Endodermal cell (in vitro differentiated cells): ENCODE results near the gene GPRC6A. TPM values are rescaled to one million over a fixed set of nuclear protein-coding genes. Genes with fewer than 3 reads are reported as not detected.
A peak's percentile ranks its signal among the peaks of the same experiment; 100 is the strongest.

Experiments used
- DNase-seq: peaks from one replicate; pipeline ENCODE4 v3.0.0-alpha.2; 2017
- H3K27ac ChIP-seq: 2 replicates; pipeline ENCODE4 v1.5.1; 2013; ENCODE audit warnings: mild to moderate bottlenecking, low read depth, low read length, moderate library complexity
- H3K27me3 ChIP-seq: 2 replicates; pipeline ENCODE4 v1.6.1; 2013; ENCODE audit warnings: mild to moderate bottlenecking, low read length, moderate library complexity; ENCODE audit not compliant: insufficient read depth, control insufficient read depth, poor library complexity, severe bottlenecking
- H3K36me3 ChIP-seq: 2 replicates; pipeline ENCODE4 v1.7.0; 2013; ENCODE audit warnings: mild to moderate bottlenecking, low read length, moderate library complexity; ENCODE audit not compliant: control insufficient read depth, insufficient read depth
- H3K4me1 ChIP-seq: one replicate; pipeline ENCODE4 v1.7.0; 2013; ENCODE audit warnings: low read length; ENCODE audit not compliant: control insufficient read depth, insufficient read depth
- H3K4me3 ChIP-seq: 2 replicates; pipeline ENCODE4 v1.5.1; 2013; ENCODE audit warnings: mild to moderate bottlenecking, low read length, moderate library complexity
- H3K9ac ChIP-seq: 2 replicates; pipeline ENCODE4 v1.6.1; 2013; ENCODE audit warnings: mild to moderate bottlenecking, low read length, moderate library complexity; ENCODE audit not compliant: poor library complexity, severe bottlenecking; ENCODE audit errors: extremely low read depth
- H3K9me3 ChIP-seq: 2 replicates; pipeline ENCODE4 v1.6.1; 2013; ENCODE audit warnings: mild to moderate bottlenecking, low read length, moderate library complexity; ENCODE audit not compliant: control insufficient read depth
- H3K27ac Mint-ChIP-seq: 2 replicates; pipeline ENCODE4 v1.8.0; 2020; ENCODE audit warnings: mixed read lengths
- H3K27me3 Mint-ChIP-seq: 2 replicates; pipeline ENCODE4 v1.8.0; 2021; ENCODE audit warnings: mild to moderate bottlenecking, mixed read lengths; ENCODE audit not compliant: insufficient read depth
- H3K36me3 Mint-ChIP-seq: 2 replicates; pipeline ENCODE4 v1.8.0; 2020; ENCODE audit warnings: low read depth, mixed read lengths
- H3K4me1 Mint-ChIP-seq: 2 replicates; pipeline ENCODE4 v1.8.0; 2020; ENCODE audit warnings: mixed read lengths
- H3K4me3 Mint-ChIP-seq: 2 replicates; pipeline ENCODE4 v1.8.0; 2020; ENCODE audit warnings: mild to moderate bottlenecking, moderate library complexity, mixed read lengths
- H3K9me3 Mint-ChIP-seq: 2 replicates; pipeline ENCODE4 v1.8.0; 2020; ENCODE audit warnings: mild to moderate bottlenecking, mixed read lengths
- WGBS, 2 experiments: methylation state at CpG; one replicate each; pipeline versions ENCODE4 v1.1.5 to v1.1.7; 2013; ENCODE audit warnings: missing lambda C conversion rate in 2 of 2, mixed read lengths in 1 of 2; ENCODE audit not compliant: insufficient coverage in 1 of 2, insufficient read length in 1 of 2; 5-methylcytosine and 5-hydroxymethylcytosine counted together
- total RNA-seq, 2 donors: library from RNA; stranded (reverse); fragmentation: NEBNext Ultra II Directional in 1 of 2; extraction: Animal tissue kit (Norgen Biotek cat#: 25700) in 1 of 2; gene quantifications; 2 replicates in 1 of 2; 3 replicates in 1 of 2; pipeline ENCODE4 v1.2.1, GENCODE V29; 2021
- TF ChIP-seq, protein P1 (sequence below): fragments of 200-600 bp; sonication (generic); conservative IDR thresholded peaks from 2 replicates; pipeline ENCODE4 v1.5.0; 2021; ENCODE audit warnings: antibody characterized with exemption, mild to moderate bottlenecking

GPRC6A gene
- total RNA-seq, 2 donors from 2014 or later: not detected

DNA sequence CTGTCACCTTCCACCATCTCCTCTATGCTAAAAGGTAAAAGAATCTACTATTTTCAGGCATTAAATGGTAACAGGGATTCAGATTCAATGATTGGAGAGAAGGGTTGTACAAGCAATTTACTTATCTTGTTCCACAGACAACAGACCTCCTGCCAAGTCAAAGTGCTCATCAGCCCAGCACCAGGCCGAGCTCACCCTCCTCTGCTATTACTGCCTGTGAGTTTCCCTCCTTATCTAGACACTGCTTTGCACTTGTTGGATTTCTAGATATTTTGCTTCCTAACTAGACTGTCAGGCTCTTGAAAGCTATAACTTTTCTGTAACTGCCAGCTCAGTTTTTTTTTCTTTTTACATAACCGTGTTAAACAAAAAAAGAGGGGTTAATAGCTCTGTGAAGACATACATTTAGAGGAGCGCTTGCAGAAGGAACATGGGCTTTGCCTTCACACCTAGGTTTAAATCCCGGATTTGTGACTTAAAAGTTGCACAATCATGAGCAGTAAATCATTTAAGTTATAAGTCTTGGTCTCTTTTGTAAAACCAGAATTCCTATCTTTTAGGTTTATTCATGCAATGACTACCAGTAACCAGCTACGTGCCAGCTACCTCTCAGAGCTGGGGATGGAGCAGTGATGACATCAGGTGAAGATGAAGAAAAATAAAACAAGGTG lies 62.2 kb downstream of the GPRC6A start:
- WGBS, 2 experiments: 90 to 94% methylated on average over 4 to 5 of the region's 5 CpGs
- peaks cover 37% of the 10 kb centered on the region for H3K27me3 Mint-ChIP-seq
- H3K27ac Mint-ChIP-seq: no peak overlapping the region
- H3K36me3 ChIP-seq: no peaks in the 10 kb centered on the region
- no peaks in the 10 kb centered on the region for H3K9me3 ChIP-seq
- H3K9me3 Mint-ChIP-seq: no peaks in the 10 kb centered on the region
- H3K27ac ChIP-seq: no peak overlapping the region
- H3K4me1 ChIP-seq: no peaks in the 10 kb centered on the region
- peak overlapping the region; percentile 65 for H3K4me3 Mint-ChIP-seq
- H3K9ac ChIP-seq: no peak overlapping the region
- H3K4me3 ChIP-seq: no peak overlapping the region
- no peaks in the 10 kb centered on the region for H3K36me3 Mint-ChIP-seq
- H3K27me3 ChIP-seq: peaks cover 44% of the 10 kb centered on the region
- TF ChIP-seq, protein P1, sequence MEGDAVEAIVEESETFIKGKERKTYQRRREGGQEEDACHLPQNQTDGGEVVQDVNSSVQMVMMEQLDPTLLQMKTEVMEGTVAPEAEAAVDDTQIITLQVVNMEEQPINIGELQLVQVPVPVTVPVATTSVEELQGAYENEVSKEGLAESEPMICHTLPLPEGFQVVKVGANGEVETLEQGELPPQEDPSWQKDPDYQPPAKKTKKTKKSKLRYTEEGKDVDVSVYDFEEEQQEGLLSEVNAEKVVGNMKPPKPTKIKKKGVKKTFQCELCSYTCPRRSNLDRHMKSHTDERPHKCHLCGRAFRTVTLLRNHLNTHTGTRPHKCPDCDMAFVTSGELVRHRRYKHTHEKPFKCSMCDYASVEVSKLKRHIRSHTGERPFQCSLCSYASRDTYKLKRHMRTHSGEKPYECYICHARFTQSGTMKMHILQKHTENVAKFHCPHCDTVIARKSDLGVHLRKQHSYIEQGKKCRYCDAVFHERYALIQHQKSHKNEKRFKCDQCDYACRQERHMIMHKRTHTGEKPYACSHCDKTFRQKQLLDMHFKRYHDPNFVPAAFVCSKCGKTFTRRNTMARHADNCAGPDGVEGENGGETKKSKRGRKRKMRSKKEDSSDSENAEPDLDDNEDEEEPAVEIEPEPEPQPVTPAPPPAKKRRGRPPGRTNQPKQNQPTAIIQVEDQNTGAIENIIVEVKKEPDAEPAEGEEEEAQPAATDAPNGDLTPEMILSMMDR: no peak
- DNase-seq: no peak
- peaks cover 8% of the 10 kb centered on the region for H3K4me1 Mint-ChIP-seq

DNA sequence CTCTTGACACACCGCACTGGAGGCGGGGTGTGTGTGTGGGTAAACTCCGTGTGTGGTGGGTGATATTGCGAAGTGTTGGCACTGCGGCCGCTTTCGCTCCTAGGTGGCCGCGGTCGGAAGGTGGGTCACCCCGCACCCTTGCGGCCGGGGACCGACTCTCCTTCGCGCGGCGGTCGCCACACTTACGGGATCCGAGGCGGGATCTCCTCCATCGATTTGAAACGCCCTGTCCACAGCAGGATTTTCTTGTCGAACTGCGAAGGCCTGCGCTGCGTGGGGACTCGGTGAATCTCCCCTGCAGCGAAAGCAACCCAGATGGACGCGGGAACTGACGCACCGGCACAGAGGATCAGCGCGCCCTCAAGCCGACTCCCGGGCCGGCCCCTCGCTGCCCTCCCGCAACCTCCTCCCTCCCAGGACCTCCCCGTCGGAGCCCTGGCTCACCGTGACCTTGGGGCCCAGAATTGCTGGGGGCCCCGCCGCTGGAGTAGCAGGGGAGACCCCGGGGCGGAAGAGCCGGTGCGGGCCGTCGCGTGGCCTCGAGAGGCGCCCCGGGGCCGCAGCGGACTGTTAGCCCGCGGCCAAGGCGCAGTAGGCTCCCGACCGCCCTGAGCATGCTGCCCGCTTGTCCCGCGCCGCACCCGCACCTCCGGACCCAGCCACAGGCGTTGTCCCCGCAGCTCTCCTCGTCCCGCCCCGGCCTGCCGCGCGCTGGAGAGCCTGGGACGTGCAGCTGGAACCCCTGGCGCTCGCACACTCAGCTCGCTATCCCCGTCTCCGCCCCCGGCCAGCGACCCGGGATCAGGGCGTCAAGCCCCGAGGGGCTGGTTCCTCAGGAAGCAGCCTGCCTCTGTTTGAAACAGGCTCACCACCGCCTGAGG lies 63.7 kb downstream of the GPRC6A start, which contains the start of gene FAM162B:
TSS of gene FAM162B (minus strand) at position 759 of the 881 bp plus-strand sequence. CDS start at position 616, 143 bp downstream.
- peaks cover 44% of the 10 kb centered on the region for H3K27me3 ChIP-seq
- Mint-ChIP-seq H3K4me1 (peaks cover 8% of the 10 kb centered on the region), H3K4me3 (peak within 1 kb of the TSS; percentile 65), H3K36me3 (no peaks in the 10 kb centered on the region), H3K27me3 (peaks cover 37% of the 10 kb centered on the region), H3K9me3 (no peaks in the 10 kb centered on the region), H3K27ac (no peak within 1 kb of the TSS)
- H3K9ac ChIP-seq: no peak within 1 kb of the TSS
- DNase-seq: peak; percentile 85
- no peaks in the 10 kb centered on the region for H3K4me1 ChIP-seq
- 1 to 3% methylated on average over 22 to 89 of the region's 89 CpGs for WGBS, 2 experiments
- TF ChIP-seq, protein P1: peak; percentile 31
- no peak within 1 kb of the TSS for H3K27ac ChIP-seq
- peak within 1 kb of the TSS; percentile 81 for H3K4me3 ChIP-seq
- no peaks in the 10 kb centered on the region for H3K36me3 ChIP-seq
- H3K9me3 ChIP-seq: no peaks in the 10 kb centered on the region

DNA sequence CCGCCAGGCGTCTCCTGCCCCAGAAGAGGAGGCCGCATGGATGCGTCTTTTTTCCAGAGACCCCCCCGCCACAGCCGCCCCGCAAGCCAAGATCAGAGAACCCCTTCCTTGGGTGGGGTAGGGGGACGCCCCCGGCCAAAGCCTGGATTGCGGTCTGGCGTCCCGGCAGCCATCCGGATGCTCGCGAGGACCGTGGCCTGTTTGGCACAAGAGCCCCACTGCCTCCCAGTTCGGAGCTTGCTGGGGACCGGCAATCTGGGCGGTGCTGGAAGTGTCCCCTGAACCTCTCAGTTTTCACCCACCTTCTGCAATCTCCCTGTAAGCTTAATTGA lies 64.3 kb downstream of the GPRC6A start:
- H3K9ac ChIP-seq: no peak overlapping the region
- TF ChIP-seq, protein P1: peak; percentile 49
- Mint-ChIP-seq H3K36me3 (no peaks in the 10 kb centered on the region), H3K27ac (no peak overlapping the region), H3K27me3 (peaks cover 37% of the 10 kb centered on the region), H3K9me3 (no peaks in the 10 kb centered on the region), H3K4me1 (peaks cover 8% of the 10 kb centered on the region), H3K4me3 (peak overlapping the region; percentile 65)
- H3K4me1 ChIP-seq: no peaks in the 10 kb centered on the region
- peak overlapping the region; percentile 81 for H3K4me3 ChIP-seq
- peak; percentile 82 for DNase-seq
- H3K36me3 ChIP-seq: no peaks in the 10 kb centered on the region
- H3K27me3 ChIP-seq: peaks cover 44% of the 10 kb centered on the region
- no peak overlapping the region for H3K27ac ChIP-seq
- H3K9me3 ChIP-seq: no peaks in the 10 kb centered on the region
- WGBS, 2 experiments: 22 to 30% methylated on average over 4 to 19 of the region's 19 CpGs
